Testis (tissue), 2 donors: ENCODE measurements around the gene CLDN10.

Source experiments
- CTCF ChIP-seq, 3 experiments: fragments of 450-650 bp in 2 of 3; fragments of 200-600 bp in 1 of 3; sonication (generic) in 1 of 3; IDR thresholded peaks; one replicate each; pipeline ENCODE4 v1.5.1; 2016 to 2019; ENCODE audit warnings: antibody characterized with exemption in 3 of 3, mild to moderate bottlenecking in 2 of 3, moderate library complexity in 1 of 3
- POLR2A ChIP-seq: fragments of 450-650 bp; IDR thresholded peaks from one replicate; pipeline ENCODE4 v1.6.1; 2017; ENCODE audit warnings: antibody characterized with exemption, mild to moderate bottlenecking, moderate library complexity

- TF ChIP-seq POLR2A (no peak), CTCF (IDR thresholded peaks at IDR 0.05) (no peak)
Observed at GRCh38 chr13:95570016-95570415, 17.5 kb downstream of the CLDN10 start.
